D721Med (cell line): Measurements from ENCODE around the gene DAB2IP.

Source experiments
- DNase-seq: peaks from one replicate; pipeline ENCODE4 v3.0.0; 2011; ENCODE audit warnings: low spot score; ENCODE audit not compliant: insufficient read length
- FAIRE-seq: peaks from 2 replicates; lab custom pipeline; 2011; peaks lifted over from hg19 to GRCh38; lab: Jason Lieb, UNC
- TF ChIP-seq, protein P1 (sequence below): IDR thresholded peaks from 2 replicates; pipeline ENCODE4 v1.5.1; 2012; ENCODE audit warnings: mild to moderate bottlenecking, control low read depth; ENCODE audit not compliant: insufficient read depth; ENCODE audit errors: missing control alignments

DAB2IP gene

DNA sequence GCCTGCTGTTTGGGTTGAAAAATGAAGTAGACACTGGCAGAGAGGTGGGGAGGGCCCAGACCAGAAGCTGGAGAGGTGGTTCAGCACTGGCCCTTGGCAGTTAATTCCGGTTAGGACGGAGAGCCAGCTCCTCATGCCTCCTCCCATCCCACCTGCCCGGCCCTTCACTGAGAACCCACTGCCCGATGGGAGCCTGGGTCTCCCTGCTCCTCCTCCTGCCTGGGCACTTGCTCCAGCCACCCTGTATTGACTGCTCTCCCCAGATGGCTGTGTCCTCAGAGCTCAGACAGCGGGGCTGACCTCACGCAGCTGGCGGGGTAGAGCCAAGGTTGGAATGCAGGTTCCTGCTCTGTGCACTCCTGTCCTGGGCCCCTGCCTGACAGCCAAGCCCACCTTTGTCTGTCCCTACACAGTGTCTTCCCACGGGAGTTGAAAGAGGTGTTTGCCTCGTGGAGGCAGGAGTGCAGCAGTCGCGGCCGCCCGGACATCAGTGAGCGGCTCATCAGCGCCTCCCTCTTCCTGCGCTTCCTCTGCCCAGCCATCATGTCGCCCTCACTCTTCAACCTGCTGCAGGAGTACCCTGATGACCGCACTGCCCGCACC is 114.7 kb downstream of the DAB2IP start:
- FAIRE-seq: no peak
- DNase-seq: no peak
- TF ChIP-seq, protein P1, sequence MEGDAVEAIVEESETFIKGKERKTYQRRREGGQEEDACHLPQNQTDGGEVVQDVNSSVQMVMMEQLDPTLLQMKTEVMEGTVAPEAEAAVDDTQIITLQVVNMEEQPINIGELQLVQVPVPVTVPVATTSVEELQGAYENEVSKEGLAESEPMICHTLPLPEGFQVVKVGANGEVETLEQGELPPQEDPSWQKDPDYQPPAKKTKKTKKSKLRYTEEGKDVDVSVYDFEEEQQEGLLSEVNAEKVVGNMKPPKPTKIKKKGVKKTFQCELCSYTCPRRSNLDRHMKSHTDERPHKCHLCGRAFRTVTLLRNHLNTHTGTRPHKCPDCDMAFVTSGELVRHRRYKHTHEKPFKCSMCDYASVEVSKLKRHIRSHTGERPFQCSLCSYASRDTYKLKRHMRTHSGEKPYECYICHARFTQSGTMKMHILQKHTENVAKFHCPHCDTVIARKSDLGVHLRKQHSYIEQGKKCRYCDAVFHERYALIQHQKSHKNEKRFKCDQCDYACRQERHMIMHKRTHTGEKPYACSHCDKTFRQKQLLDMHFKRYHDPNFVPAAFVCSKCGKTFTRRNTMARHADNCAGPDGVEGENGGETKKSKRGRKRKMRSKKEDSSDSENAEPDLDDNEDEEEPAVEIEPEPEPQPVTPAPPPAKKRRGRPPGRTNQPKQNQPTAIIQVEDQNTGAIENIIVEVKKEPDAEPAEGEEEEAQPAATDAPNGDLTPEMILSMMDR: no peak

DNA sequence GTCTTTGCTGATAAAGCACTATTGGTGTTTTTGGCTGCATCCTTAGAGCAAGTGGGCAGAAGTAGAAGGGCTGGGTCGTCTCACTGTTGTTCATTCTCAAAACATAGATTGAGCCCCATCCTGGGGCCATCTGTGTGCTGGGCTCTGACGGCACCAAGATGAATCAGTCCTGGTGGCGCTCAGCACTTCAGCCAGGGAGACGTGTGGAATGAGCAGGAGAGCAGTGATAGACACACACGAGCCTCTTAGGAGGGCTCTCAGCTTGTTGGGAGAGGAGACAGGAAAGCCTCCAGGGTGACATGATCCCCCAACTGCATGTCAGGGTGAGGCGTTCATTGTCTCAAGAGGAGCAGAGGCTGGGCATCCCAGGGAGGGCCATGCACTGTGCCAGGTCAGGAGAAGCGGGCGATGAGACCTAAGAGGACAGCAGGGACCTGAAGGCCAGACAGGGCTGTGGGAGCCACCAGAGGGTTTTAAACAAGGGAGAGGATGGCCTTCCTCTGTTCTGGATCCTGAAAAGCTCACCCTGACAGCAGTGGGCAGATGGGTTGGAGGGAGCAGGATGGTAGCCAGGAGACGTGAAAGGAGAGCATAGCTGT is 115.8 kb downstream of the DAB2IP start:
- no peak for FAIRE-seq
- DNase-seq: no peak
- TF ChIP-seq, protein P1: no peak

DNA sequence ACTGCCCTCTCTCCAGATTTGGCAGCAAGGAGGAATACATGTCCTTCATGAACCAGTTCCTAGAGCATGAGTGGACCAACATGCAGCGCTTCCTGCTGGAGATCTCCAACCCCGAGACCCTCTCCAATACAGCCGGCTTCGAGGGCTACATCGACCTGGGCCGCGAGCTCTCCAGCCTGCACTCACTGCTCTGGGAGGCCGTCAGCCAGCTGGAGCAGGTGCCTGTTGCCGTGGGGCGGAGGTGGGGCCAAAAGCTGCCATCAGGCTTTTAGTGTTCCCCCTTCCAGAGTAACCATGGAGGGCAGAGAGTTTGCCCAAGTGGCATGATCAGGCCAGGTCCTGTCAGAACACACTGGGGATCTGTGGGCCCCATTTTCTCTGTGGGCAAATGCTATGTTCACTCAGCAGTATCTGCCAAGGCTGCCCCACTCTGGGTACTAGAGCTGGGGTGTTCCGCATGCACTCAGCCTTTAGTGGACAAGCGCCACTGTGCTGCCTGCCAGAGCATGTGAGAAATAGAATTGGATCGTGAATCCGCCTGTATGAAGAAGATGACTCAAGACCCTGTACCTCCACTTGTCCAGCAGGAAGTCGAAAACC is 117.1 kb downstream of the DAB2IP start:
- FAIRE-seq (no peak), DNase-seq (no peak)
- TF ChIP-seq, protein P1: no peak

DNA sequence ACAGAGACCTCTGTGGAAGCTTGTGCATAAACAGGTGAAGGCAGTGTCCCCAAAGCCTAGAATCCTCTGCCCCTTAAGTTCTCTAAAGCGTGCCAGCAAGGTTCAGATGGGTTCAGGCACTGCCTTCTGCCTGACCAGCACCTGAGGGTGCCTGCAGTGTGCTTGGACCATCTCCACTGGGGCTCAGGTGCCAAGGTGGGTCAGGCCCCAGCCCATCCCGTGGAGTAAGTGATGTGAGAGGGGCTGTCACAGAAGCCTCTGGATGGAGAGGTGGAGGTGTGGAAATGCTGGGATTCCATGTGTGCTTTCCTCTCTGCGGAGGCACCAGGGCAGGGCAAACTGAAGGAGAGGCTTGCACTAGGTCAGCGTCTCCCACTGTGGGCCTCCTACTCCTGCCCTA is 118.5 kb downstream of the DAB2IP start:
- DNase-seq: no peak
- FAIRE-seq: no peak
- TF ChIP-seq, protein P1: no peak

DNA sequence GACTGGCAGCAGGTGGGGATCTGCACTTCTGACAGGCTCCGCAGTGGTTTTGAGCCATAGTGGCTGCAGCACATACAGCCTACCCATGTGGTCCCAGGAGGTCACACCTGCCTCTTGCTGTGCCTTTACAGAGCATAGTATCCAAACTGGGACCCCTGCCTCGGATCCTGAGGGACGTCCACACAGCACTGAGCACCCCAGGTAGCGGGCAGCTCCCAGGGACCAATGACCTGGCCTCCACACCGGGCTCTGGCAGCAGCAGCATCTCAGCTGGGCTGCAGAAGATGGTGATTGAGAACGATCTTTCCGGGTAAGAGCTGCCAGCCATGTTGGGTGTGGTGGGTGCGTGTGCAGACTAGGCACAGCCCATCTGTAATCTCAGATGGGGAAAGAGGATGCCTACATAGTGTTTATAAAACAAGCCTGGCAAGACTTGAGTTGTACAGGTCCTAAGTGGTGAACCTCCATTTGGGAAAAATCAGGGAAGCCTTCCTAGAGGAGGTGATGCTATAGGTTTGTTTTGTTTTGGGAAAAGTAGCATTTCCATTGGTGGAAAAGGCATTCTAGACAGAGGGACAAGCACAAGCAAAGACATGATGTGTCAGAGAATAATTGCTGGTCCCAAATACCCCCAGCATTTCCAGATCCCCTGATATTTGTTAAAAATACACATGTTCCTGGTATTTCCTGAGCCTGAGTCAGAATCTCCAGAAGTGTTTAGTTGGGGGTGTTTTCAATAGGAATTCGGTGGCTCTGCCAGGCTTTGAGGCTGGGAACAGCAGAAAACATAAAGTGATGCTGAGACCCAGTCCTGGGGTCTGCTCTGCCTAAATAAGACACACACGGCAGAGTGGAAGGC is 119.2 kb downstream of the DAB2IP start:
- TF ChIP-seq, protein P1: no peak
- DNase-seq (no peak), FAIRE-seq (no peak)

DNA sequence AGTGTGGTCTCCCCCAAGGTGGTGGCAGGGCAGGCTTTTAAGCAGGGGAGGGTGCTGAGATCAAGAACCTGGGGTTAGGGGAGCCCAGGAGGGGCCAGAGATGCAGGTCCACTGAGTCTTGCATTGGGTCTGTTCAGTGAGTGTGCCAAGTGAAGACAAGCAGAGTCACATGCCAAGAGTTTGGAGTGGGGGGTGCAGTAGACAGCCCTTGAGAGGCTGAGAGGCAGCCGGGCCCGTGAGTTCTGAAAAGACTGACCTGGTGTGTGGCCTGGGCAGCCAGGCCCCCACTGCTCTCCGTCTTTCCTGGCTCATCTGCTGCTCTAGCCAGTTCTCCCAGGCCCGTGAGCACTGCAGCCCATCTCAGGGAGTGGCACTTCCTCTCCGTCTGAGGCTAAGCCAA is 120.0 kb downstream of the DAB2IP start:
- DNase-seq (no peak), FAIRE-seq (no peak)
- TF ChIP-seq, protein P1: no peak
